GM23248 (cell line): ENCODE measurements around the gene HERC3.

Experiments
- EZH2 ChIP-seq: fragments of 200-600 bp; sonication (generic); IDR thresholded peaks from 2 replicates; pipeline ENCODE4 v1.6.1; 2018; ENCODE audit warnings: antibody characterized with exemption, mild to moderate bottlenecking; ENCODE audit not compliant: insufficient read depth, poor library complexity, severe bottlenecking
- EZH2phosphoT487 ChIP-seq: fragments of 200-600 bp; sonication (generic); IDR thresholded peaks from 2 replicates; pipeline ENCODE4 v1.6.1; 2018; ENCODE audit warnings: antibody characterized with exemption, moderate library complexity, mild to moderate bottlenecking, low read depth; ENCODE audit not compliant: insufficient read depth

DNA sequence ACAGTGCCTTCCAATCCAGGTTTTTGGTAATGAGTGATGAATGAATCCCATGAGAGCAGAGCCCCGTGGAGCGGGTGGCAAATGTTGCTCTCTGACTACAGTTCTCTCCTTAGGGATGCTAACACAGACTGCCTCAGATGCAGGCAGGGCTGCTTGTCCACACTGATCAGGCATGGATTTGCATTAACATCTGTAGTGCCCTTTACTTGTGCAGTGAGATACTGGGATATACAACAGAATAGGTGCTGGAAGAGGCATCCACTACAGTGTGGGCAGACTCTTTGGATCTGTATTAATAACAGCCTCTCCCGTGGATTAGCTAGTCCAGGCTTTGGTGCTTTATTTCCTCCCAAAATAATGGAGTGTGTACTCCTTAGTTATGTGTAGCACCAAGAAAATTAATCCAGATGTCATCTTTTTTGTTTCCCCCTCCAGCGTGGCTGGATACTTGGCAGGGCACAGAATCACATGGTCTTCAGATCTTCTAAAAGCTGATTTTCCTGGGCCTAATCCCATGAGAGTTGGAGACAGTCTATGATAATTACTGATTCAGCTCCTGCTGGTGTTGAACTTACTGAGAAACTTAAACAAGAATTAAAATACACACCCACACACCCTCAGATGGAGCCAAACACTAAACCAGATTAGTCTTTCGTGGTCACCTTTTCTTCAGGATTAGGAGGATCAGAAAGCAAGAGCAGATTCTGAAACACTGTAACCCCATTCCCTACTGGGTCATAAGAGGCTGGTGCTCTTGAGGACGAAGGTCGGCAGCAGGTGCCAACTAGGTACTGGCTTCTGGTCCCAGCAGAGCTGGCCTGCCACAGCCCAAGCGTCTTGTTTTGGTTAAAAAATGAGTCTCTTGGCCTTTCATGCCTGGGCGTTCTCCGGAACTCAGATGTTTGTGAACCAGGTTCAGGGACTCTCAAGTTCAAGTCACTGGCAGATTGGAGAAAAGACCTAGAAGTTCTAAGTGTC lies 128.5 kb downstream of the HERC3 start:
- TF ChIP-seq EZH2 (no peak), EZH2phosphoT487 (no peak)
